Neural progenitor cell (in vitro differentiated cells): Measurements from ENCODE around the gene VASH2.
"Not testable (repeated sequence)": the region's sequence is repeated elsewhere in the genome, so short reads cannot be mapped to it uniquely, and the experiment has no call there.

ENCODE experiments used
- CTCF ChIP-seq: fragments of 200-600 bp; sonication (generic); IDR thresholded peaks from 2 replicates; pipeline ENCODE4 v1.5.1; 2017; ENCODE audit warnings: antibody characterized with exemption, mild to moderate bottlenecking
- EZH2 ChIP-seq: fragments of 200-600 bp; sonication (generic); IDR thresholded peaks from 2 replicates; pipeline ENCODE4 v1.6.1; 2017; ENCODE audit warnings: antibody characterized with exemption, mild to moderate bottlenecking, moderate library complexity

DNA sequence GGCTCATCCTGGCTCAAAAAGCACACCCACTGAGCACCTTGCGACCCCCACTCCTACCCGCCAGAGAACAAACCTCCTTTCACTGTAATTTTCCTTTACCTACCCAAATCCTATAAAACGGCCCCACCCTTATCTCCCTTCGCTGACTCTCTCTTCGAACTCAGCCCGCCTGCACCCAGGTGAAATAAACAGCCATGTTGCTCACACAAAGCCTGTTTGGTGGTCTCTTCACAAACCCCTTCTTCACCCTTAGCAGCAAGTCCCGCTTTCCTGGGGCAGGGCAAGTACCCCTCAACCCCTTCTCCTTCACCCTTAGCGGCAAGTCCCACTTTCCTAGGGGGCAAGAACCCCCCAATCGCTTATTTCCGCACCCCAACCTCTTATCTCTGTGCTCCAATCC is 40.1 kb upstream of the VASH2 start:
- not testable (repeated sequence) for TF ChIP-seq CTCF, EZH2
